SH-SY5Y (cell line): ENCODE measurements around the gene CD44.

Experiments used
- GATA2 ChIP-seq: IDR thresholded peaks from 2 replicates; pipeline ENCODE4 v1.6.1; 2011; ENCODE audit warnings: mild to moderate bottlenecking, low read depth, low read length
- GATA3 ChIP-seq: IDR thresholded peaks from 2 replicates; pipeline ENCODE4 v1.6.1; 2011; ENCODE audit warnings: low read depth, mild to moderate bottlenecking, low read length, moderate library complexity

DNA sequence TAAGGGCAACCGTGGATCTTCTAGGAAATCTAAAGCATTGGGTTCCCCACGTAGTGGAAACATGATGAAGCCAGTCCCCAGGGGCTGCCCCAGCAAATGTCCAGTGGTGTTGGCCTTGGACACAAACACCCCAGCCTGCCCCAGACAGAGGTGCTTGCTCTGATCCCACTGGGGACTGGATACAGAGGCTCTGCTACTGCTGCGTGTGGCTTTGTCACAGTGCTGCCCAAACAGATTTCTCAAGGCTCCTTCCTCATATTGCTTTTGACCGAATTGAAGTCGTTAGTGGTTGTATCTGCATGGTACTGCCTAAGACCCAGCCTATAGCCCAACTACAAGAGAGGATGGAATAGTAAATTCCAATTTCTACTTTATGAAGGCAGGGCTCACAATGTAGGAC lies 40.1 kb upstream of the CD44 start:
- TF ChIP-seq GATA2 (no peak), GATA3 (no peak)
